ENCODE measurements around the gene AMMECR1L.
A peak's percentile ranks its signal among the peaks of the same experiment; 100 is the strongest.

AMMECR1L gene

DNA sequence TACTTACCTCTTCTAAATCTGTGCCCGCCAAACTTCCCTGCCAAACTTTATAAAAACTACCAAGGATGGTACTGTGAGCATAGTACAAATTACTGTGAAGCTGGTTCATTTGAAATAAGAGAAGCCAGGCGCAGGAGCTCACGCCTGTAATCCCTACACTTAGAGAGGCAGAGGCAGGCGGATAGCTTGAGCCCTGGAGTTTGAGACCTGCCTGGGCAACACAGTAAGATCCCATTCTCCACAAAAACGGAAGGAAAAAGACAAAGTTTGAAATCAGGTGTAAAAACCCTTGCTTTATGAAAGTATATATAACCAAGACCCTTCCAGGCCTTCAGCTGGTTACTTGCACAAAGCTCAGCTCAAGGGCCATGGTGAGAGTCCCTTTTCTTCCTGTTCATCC lies 5.9 kb downstream of the AMMECR1L start:
- DNase-seq (ENCODE audit: low spot score in 2 of 2): no peak
- Mint-ChIP-seq H3K9me3 (no peaks in the 10 kb centered on the region), H3K27ac (ENCODE audit: low read depth) (peak overlapping the region; percentile 26), H3K36me3 (ENCODE audit: insufficient read depth) (peaks cover 21% of the 10 kb centered on the region), H3K4me1 (peaks cover 69% of the 10 kb centered on the region), H3K27me3 (no peaks in the 10 kb centered on the region), H3K4me3 (no peak overlapping the region)
- ATAC-seq (replicated peaks; ENCODE audit: extremely low read depth, poor library complexity, severe bottlenecking): no peak

DNA sequence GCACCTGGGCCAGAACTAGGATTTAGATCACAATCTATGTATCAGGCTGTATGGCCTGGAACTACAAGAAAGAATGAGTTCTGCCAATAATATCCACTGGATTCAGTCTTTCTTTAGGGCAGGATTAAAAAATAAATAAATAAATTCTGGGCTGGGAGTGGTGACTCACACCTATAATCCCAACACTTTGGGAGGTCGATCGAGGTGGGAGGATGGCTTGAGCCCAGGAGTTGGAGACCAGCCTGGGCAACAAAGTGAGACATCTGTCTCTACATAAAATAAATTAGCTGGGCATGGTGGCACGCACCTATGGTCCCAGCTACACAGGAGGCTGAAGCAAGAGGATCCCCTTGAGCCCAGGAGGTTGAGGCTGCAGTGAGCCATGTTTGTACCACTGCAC lies 8.1 kb downstream of the AMMECR1L start:
- Mint-ChIP-seq H3K27me3 (no peaks in the 10 kb centered on the region), H3K9me3 (no peaks in the 10 kb centered on the region), H3K4me3 (no peak overlapping the region), H3K27ac (ENCODE audit: low read depth) (no peak overlapping the region), H3K4me1 (peaks cover 70% of the 10 kb centered on the region), H3K36me3 (ENCODE audit: insufficient read depth) (peaks cover 27% of the 10 kb centered on the region)
- DNase-seq (ENCODE audit: low spot score in 2 of 2): no peak
- ATAC-seq (replicated peaks; ENCODE audit: extremely low read depth, poor library complexity, severe bottlenecking): no peak

DNA sequence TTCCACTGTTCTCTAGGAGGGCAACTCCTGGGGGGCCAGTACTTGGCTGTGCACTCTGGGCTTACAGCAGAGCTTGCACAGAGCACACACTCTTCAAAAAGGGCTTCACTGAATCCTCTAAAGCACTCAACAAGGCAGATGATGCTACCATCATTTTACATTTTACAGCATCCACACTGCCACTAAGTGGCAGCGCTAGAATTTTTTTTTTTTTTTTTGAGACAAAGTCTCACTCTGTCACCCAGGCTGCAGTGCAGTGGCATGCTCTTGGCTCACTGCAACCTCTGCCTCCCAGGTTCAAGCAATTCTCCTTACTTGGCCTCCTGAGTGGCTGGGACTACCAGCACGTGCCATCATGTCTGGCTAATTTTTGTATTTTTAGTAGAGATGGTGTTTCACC lies 8.6 kb downstream of the AMMECR1L start:
- H3K27ac Mint-ChIP-seq (ENCODE audit: low read depth): no peak overlapping the region
- no peaks in the 10 kb centered on the region for H3K27me3 Mint-ChIP-seq
- peaks cover 23% of the 10 kb centered on the region for H3K36me3 Mint-ChIP-seq (ENCODE audit: insufficient read depth)
- H3K4me3 Mint-ChIP-seq: no peak overlapping the region
- no peaks in the 10 kb centered on the region for H3K9me3 Mint-ChIP-seq
- H3K4me1 Mint-ChIP-seq: peaks cover 73% of the 10 kb centered on the region
- no peak for DNase-seq (ENCODE audit: low spot score in 2 of 2)
- no peak for ATAC-seq (replicated peaks; ENCODE audit: extremely low read depth, poor library complexity, severe bottlenecking)

DNA sequence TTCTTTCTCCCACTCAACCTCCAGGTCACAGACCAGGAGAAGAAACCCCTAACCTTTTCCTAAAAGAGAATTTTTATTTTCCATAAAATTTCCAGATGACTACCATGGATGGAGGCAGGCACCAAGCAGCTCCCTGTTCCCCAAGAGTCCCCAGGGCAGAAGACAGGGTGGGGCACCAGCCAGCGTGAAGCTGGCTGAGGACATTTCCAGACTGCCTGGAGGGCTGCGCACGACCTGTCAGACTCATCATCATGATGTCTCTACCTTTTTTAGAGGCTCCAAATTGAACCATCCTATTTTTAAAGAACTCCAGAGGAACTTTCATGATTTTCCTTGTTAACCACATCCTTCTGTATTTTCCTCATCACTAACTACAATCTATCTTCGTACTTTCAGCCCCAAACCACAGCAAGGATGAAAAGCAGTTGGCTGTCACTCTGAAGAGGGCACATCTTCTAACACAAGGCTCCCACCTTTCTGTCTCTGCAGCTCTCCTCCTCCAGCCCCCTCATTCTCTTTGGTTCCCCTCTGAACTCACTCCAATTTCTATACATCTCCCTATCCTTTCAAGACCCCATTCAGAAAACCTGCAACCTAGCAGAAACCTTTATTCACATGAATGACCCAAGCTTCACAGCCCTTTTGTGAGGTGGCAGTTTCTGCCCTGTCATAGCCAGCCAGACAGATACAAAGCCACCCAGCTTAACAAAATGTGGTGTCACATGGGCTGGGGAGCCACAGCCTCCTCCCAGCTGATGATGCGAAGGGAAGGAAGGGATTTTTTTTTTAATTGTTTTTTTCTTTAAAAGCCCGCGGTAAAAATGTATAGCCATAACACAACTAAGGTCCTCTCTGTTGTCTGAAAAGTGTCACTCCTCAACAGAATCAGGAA lies 11.1 kb downstream of the AMMECR1L start:
- peak overlapping the region; percentile 7 for H3K27ac Mint-ChIP-seq (ENCODE audit: low read depth)
- no peaks in the 10 kb centered on the region for H3K9me3 Mint-ChIP-seq
- ATAC-seq (replicated peaks; ENCODE audit: extremely low read depth, poor library complexity, severe bottlenecking) (no peak), DNase-seq (ENCODE audit: low spot score in 2 of 2) (no peak)
- H3K27me3 Mint-ChIP-seq: no peaks in the 10 kb centered on the region
- H3K4me3 Mint-ChIP-seq: no peak overlapping the region
- H3K36me3 Mint-ChIP-seq (ENCODE audit: insufficient read depth): peaks cover 26% of the 10 kb centered on the region
- H3K4me1 Mint-ChIP-seq: peaks cover 57% of the 10 kb centered on the region

DNA sequence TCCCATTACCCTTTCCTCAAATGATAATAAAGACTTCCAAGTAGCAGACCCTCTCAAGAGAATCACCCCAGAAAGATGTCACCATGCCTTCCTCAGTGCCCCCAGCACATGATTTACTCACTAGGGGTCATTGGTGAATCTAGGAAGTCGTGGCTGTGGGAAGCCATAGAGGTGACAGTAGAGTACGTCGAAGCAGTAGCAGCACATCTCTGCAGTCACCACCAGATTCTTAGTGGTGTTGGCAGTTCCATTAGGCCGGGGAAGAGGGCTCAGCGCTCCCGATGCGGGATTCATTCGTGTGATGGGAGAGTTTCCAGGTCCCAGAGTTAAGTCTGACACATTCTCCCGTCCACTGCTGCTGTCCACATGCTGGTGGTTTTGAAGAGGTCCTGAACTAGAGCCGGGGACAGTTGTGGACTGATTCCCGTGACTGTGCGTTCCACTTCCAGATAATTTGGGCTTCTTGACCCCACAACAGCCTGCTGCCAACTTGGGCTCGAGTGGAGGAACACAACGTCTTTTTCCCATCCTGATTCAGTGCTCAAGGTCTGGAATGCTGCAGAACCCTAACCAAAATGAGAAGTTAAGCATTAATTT lies 12.0 kb downstream of the AMMECR1L start:
- no peaks in the 10 kb centered on the region for H3K27me3 Mint-ChIP-seq
- H3K4me3 Mint-ChIP-seq: no peak overlapping the region
- no peaks in the 10 kb centered on the region for H3K9me3 Mint-ChIP-seq
- DNase-seq (ENCODE audit: low spot score in 2 of 2): no peak
- peaks cover 49% of the 10 kb centered on the region for H3K4me1 Mint-ChIP-seq
- no peak for ATAC-seq (replicated peaks; ENCODE audit: extremely low read depth, poor library complexity, severe bottlenecking)
- peaks cover 29% of the 10 kb centered on the region for H3K36me3 Mint-ChIP-seq (ENCODE audit: insufficient read depth)
- H3K27ac Mint-ChIP-seq (ENCODE audit: low read depth): no peak overlapping the region

DNA sequence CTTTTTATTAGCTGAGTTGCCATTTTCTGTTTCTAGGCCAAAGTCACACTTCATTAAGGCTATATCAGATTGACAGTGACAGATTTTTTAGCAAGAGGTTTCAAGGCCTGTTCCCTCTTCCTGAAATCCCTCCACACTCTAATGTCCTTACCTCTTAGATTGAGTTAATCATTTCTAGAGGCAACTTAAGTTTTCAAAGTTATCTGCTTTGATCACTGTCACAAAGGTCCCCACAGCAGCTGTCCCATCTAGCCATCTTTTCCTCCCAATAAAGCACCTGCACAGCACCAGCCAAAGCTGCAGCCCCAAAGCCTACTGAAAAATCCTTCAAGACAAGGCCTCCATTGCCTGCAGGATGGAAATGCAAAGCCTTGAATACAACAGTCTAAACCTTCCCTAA lies 13.4 kb downstream of the AMMECR1L start:
- ATAC-seq (replicated peaks; ENCODE audit: extremely low read depth, poor library complexity, severe bottlenecking) (no peak), DNase-seq (ENCODE audit: low spot score in 2 of 2) (no peak)
- Mint-ChIP-seq H3K4me3 (no peak overlapping the region), H3K27me3 (no peaks in the 10 kb centered on the region), H3K4me1 (peaks cover 43% of the 10 kb centered on the region), H3K27ac (ENCODE audit: low read depth) (no peak overlapping the region), H3K36me3 (ENCODE audit: insufficient read depth) (peaks cover 39% of the 10 kb centered on the region), H3K9me3 (no peaks in the 10 kb centered on the region)

DNA sequence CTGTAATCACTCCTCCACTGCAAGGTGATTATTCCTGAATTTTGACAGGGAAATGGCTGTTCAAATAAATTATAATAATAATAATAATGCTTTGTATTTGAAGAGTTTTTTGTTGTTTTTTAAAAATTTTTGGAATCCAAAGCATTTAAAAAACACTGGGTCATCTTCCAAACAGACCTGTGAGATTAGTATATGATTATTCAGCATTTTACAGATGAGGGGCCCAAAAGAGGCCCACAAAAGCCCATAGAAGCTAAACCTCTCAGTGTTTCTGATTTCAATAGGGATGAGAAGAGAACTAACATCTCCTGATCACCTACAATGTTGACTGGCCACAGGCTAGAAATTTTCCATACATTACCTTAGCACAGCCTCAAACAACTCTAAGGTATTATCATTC lies 19.8 kb downstream of the AMMECR1L start:
- DNase-seq (ENCODE audit: low spot score in 2 of 2) (no peak), ATAC-seq (replicated peaks; ENCODE audit: extremely low read depth, poor library complexity, severe bottlenecking) (no peak)
- no peaks in the 10 kb centered on the region for H3K4me1 Mint-ChIP-seq
- H3K9me3 Mint-ChIP-seq: no peaks in the 10 kb centered on the region
- H3K36me3 Mint-ChIP-seq (ENCODE audit: insufficient read depth): peaks cover 50% of the 10 kb centered on the region
- H3K27ac Mint-ChIP-seq (ENCODE audit: low read depth): no peak overlapping the region
- no peak overlapping the region for H3K4me3 Mint-ChIP-seq
- no peaks in the 10 kb centered on the region for H3K27me3 Mint-ChIP-seq

DNA sequence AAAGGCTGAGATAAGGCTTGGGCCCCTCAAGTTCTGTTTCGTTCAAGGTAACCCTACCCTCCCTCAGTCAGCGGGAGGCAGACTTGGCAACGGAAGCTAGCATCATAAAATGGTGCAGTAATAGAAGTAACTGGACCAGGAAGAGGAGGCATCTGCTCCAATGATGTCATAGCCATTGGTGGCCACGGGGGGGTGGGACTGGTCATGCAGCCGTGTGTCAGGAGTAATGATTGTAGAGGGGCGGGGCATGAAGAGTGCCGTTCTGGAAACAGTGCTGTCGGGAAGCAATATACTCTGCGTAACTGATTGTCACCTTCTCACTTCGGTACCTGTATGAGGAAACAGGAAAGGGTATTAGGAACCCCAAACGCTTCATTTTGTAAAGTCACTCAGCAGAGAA lies 20.9 kb downstream of the AMMECR1L start:
- no peaks in the 10 kb centered on the region for H3K9me3 Mint-ChIP-seq
- H3K27ac Mint-ChIP-seq (ENCODE audit: low read depth): no peak overlapping the region
- no peak overlapping the region for H3K4me3 Mint-ChIP-seq
- H3K4me1 Mint-ChIP-seq: no peaks in the 10 kb centered on the region
- ATAC-seq (replicated peaks; ENCODE audit: extremely low read depth, poor library complexity, severe bottlenecking) (no peak), DNase-seq (ENCODE audit: low spot score in 2 of 2) (no peak)
- H3K27me3 Mint-ChIP-seq: no peaks in the 10 kb centered on the region
- H3K36me3 Mint-ChIP-seq (ENCODE audit: insufficient read depth): peaks cover 47% of the 10 kb centered on the region

DNA sequence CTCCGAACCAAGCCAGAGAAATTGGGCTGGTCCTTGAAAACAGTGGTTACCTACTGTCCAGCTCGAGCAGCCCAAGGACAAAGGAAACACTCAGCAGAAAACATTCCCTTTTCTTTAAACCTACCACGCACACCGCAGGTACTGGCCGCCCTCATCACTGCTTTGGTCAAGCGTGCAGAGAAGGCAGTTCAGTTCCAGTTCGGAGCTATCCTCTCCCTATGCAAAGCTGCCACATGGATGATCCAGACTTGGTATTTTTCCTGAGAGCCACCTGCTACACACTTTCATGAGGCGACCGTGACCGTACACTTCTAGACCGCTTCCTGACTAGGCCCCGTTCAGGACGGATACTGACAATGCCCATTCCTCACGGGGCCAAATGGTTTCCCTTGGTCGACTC lies 23.5 kb downstream of the AMMECR1L start:
- H3K27ac Mint-ChIP-seq (ENCODE audit: low read depth): no peak overlapping the region
- no peaks in the 10 kb centered on the region for H3K27me3 Mint-ChIP-seq

DNA sequence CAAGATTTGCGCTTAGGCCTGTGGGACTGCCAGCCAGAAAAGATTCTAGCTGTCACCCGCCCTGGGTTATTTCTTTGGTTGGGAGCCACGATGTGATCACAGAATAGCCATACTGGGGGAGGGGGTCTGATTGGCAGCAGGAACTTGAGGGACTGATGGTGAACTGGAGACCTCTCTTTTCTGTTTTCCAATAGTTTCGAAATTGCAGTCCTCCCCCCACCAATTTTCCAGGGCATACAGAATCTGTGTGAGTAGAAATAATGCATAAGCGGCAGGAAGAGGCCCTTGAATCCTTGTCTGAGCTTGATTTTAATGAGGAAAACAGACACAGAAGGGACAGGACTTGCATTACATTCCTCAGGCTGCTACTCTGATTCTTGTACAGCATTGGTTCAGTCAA lies 25.6 kb downstream of the AMMECR1L start:
- DNase-seq (ENCODE audit: low spot score in 2 of 2): no peak
- Mint-ChIP-seq H3K4me1 (peaks cover 24% of the 10 kb centered on the region), H3K9me3 (no peaks in the 10 kb centered on the region), H3K27ac (ENCODE audit: low read depth) (no peak overlapping the region), H3K36me3 (ENCODE audit: insufficient read depth) (peaks cover 32% of the 10 kb centered on the region), H3K4me3 (no peak overlapping the region), H3K27me3 (no peaks in the 10 kb centered on the region)
- no peak for ATAC-seq (replicated peaks; ENCODE audit: extremely low read depth, poor library complexity, severe bottlenecking)

More for the DNA sequence above, 23.5 kb downstream of the AMMECR1L start:
- peaks cover 37% of the 10 kb centered on the region for H3K36me3 Mint-ChIP-seq (ENCODE audit: insufficient read depth)
- no peaks in the 10 kb centered on the region for H3K9me3 Mint-ChIP-seq
- ATAC-seq (replicated peaks; ENCODE audit: extremely low read depth, poor library complexity, severe bottlenecking) (no peak), DNase-seq (ENCODE audit: low spot score in 2 of 2) (no peak)
- H3K4me1 Mint-ChIP-seq: peaks cover 10% of the 10 kb centered on the region
- no peak overlapping the region for H3K4me3 Mint-ChIP-seq

DNA sequence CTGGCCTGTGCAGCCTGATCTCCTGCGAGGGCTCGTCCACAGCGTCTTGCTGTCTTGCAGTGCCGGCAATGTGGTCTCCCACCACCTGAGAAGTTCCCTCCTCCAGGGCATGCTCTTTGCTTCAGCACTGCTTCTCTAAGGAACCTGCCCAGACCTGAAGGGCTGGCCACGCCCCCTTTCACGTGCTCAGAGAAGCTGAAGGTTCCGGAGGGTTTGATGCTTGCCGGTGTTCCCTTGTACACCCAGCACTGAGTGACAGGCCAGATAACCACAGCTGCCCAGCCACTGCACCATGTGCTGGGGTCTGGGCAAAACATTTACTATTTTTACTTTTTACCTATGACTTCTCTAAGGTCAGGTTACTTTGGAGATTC lies 26.1 kb downstream of the AMMECR1L start:
- Mint-ChIP-seq H3K9me3 (no peaks in the 10 kb centered on the region), H3K27ac (ENCODE audit: low read depth) (no peak overlapping the region), H3K27me3 (no peaks in the 10 kb centered on the region), H3K36me3 (ENCODE audit: insufficient read depth) (peaks cover 28% of the 10 kb centered on the region), H3K4me1 (peaks cover 26% of the 10 kb centered on the region), H3K4me3 (peak overlapping the region; percentile 31)
- DNase-seq (ENCODE audit: low spot score in 2 of 2) (peak; percentile 28 to 30), ATAC-seq (replicated peaks; ENCODE audit: extremely low read depth, poor library complexity, severe bottlenecking) (no peak)

DNA sequence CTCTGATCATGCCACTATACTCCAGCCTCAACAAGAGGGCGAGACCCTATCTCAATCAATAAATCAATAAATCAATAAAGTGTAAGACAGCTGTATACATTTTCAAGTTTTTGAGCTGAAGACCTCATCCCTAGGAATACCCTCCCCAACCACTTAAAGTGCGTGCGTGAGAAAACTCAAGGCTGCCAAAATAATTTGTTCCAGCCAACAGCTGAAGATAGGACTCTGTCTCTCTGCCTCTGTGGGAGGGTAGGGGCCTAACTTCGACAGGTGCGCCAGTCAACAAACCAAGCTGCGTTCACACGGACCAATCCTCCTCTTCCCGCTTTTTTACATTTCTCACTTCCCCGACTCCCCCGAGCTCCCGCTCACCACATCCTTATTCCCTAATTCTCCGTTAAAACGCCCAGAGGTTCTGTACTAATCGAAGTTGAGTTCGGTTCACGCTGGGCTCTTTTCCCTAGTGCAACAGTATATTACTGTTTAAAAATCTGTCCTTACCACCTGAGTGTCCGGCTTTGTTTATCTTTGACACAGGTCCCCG lies 28.4 kb downstream of the AMMECR1L start:
- Mint-ChIP-seq H3K4me3 (peak overlapping the region; percentile 82), H3K27ac (ENCODE audit: low read depth) (peak overlapping the region; percentile 67), H3K9me3 (no peaks in the 10 kb centered on the region), H3K27me3 (no peaks in the 10 kb centered on the region), H3K36me3 (ENCODE audit: insufficient read depth) (peaks cover 17% of the 10 kb centered on the region), H3K4me1 (peaks cover 46% of the 10 kb centered on the region)
- DNase-seq (ENCODE audit: low spot score in 2 of 2): peak; percentile 11 to 14
- peak; percentile 35 for ATAC-seq (replicated peaks; ENCODE audit: extremely low read depth, poor library complexity, severe bottlenecking)

DNA sequence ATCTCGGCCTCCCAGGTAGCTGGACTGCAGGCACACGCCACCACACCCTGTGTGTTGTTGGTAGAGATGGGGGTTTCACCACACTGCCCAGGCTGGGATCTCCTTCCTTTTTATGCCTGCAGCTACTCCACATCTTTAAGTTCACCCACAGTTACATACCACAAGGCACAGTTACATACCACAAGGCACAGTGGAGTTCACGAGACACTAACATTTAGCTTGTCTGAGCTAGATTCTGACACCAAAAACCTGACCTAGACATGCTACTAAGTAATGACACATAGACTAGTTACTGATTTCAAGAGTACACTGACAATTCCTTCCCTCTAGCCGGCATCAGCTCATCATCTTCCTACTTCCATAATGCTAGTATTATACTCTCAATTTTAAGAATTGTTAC lies 32.1 kb downstream of the AMMECR1L start:
- Mint-ChIP-seq H3K4me1 (peaks cover 46% of the 10 kb centered on the region), H3K27ac (ENCODE audit: low read depth) (no peak overlapping the region), H3K36me3 (ENCODE audit: insufficient read depth) (peaks cover 30% of the 10 kb centered on the region), H3K9me3 (no peaks in the 10 kb centered on the region), H3K4me3 (no peak overlapping the region), H3K27me3 (no peaks in the 10 kb centered on the region)
- no peak for DNase-seq (ENCODE audit: low spot score in 2 of 2)
- no peak for ATAC-seq (replicated peaks; ENCODE audit: extremely low read depth, poor library complexity, severe bottlenecking)

Measured in central memory CD8-positive, alpha-beta T cell (primary cell).